ENCODE results near the gene KCNJ9.
"Not testable (repeated sequence)": the region's sequence is repeated elsewhere in the genome, so short reads cannot be mapped to it uniquely, and the experiment has no call there.

The KCNJ9 gene

GRCh38 chr1:160104486-160104885 lies 23.1 kb downstream of the KCNJ9 start:
- DNase-seq (ENCODE audit: low spot score) = no peak

- DNase-seq (ENCODE audit: low spot score) = no peak
Observed at GRCh38 chr1:160105155-160105554, 23.8 kb downstream of the KCNJ9 start.

GRCh38 chr1:160107512-160107911 lies 26.2 kb downstream of the KCNJ9 start:
- DNase-seq (ENCODE audit: low spot score) = no peak

- peak; percentile 74 for DNase-seq (ENCODE audit: low spot score)
Observed at GRCh38 chr1:160108888-160109662, 27.7 kb downstream of the KCNJ9 start.

GRCh38 chr1:160109686-160110085 lies 28.3 kb downstream of the KCNJ9 start:
- no peak for DNase-seq (ENCODE audit: low spot score)

GRCh38 chr1:160111462-160111861 lies 30.1 kb downstream of the KCNJ9 start:
- DNase-seq (ENCODE audit: low spot score) = not testable (repeated sequence)

GRCh38 chr1:160112357-160112756 lies 31.0 kb downstream of the KCNJ9 start:
- DNase-seq (ENCODE audit: low spot score) = no peak

GRCh38 chr1:160113407-160113806 lies 32.1 kb downstream of the KCNJ9 start:
- DNase-seq (ENCODE audit: low spot score) = no peak

GRCh38 chr1:160114085-160114484 lies 32.7 kb downstream of the KCNJ9 start:
- no peak for DNase-seq (ENCODE audit: low spot score)

GRCh38 chr1:160115545-160116282 lies 34.4 kb downstream of the KCNJ9 start, which contains the start of gene ATP1A2:
Gene ATP1A2, plus strand, starts transcription at chr1:160115759. Its CDS starts 103 bp downstream, at chr1:160115862.
- DNase-seq (ENCODE audit: low spot score) = no peak

- no peak for DNase-seq (ENCODE audit: low spot score)
Observed at GRCh38 chr1:160116283-160117147, 35.2 kb downstream of the KCNJ9 start.

- no peak for DNase-seq (ENCODE audit: low spot score)
Observed at GRCh38 chr1:160117300-160117699, 36.0 kb downstream of the KCNJ9 start.

GRCh38 chr1:160117709-160118183 lies 36.4 kb downstream of the KCNJ9 start:
- DNase-seq (ENCODE audit: low spot score) = peak; percentile 56

GRCh38 chr1:160118928-160119327 lies 37.6 kb downstream of the KCNJ9 start:
- DNase-seq (ENCODE audit: low spot score) = no peak

GRCh38 chr1:160120797-160121196 lies 39.5 kb downstream of the KCNJ9 start:
- DNase-seq (ENCODE audit: low spot score) = no peak

- no peak for DNase-seq (ENCODE audit: low spot score)
Observed at GRCh38 chr1:160121388-160121787, 40.0 kb downstream of the KCNJ9 start.

- DNase-seq (ENCODE audit: low spot score) = no peak
Observed at GRCh38 chr1:160122978-160123495, 41.7 kb downstream of the KCNJ9 start.

- DNase-seq (ENCODE audit: low spot score) = no peak
Observed at GRCh38 chr1:160123726-160124125, 42.4 kb downstream of the KCNJ9 start.

- peak; percentile 83 for DNase-seq (ENCODE audit: low spot score)
Observed at GRCh38 chr1:160124705-160125478, 43.6 kb downstream of the KCNJ9 start.

- peak; percentile 57 for DNase-seq (ENCODE audit: low spot score)
Observed at GRCh38 chr1:160125746-160126145, 44.4 kb downstream of the KCNJ9 start.

GRCh38 chr1:160126342-160126741 lies 45.0 kb downstream of the KCNJ9 start:
- DNase-seq (ENCODE audit: low spot score) = not testable (repeated sequence)

Measured in GM03348 (cell line).